H9 (cell line): ENCODE measurements around the gene DIS3L. TPM values are rescaled to one million over a fixed set of nuclear protein-coding genes. Genes with fewer than 3 reads are reported as not detected.

Experiments
- DNase-seq: peaks from one replicate; pipeline ENCODE4 v3.0.0-alpha.2; 2017
- H2AFZ ChIP-seq: one replicate; pipeline ENCODE4 v1.6.1; 2013; ENCODE audit warnings: mild to moderate bottlenecking, low read length, control low read depth, moderate library complexity
- H2AK5ac ChIP-seq: 2 replicates; pipeline ENCODE4 v1.6.1; 2013; ENCODE audit warnings: low read length, control low read depth, mixed read lengths; ENCODE audit not compliant: insufficient read length
- H2BK120ac ChIP-seq: one replicate; pipeline ENCODE4 v1.6.1; 2013; ENCODE audit warnings: low read depth, mild to moderate bottlenecking, low read length, control low read depth, inconsistent platforms; ENCODE audit not compliant: poor library complexity, severe bottlenecking
- H2BK12ac ChIP-seq: 2 replicates; pipeline ENCODE4 v1.6.1; 2013; ENCODE audit warnings: low read length, control low read depth, mixed read lengths, low read depth; ENCODE audit not compliant: insufficient read length
- H2BK15ac ChIP-seq: 2 replicates; pipeline ENCODE4 v1.6.1; 2013; ENCODE audit warnings: low read depth, low read length, control low read depth
- H2BK20ac ChIP-seq: one replicate; pipeline ENCODE4 v1.6.1; 2013; ENCODE audit warnings: low read depth, mild to moderate bottlenecking, low read length, control low read depth, inconsistent platforms; ENCODE audit not compliant: poor library complexity, severe bottlenecking
- H2BK5ac ChIP-seq: 2 replicates; pipeline ENCODE4 v1.6.1; 2013; ENCODE audit warnings: low read length, control low read depth, mixed read lengths; ENCODE audit not compliant: insufficient read length
- H3K14ac ChIP-seq: 2 replicates; pipeline ENCODE4 v1.6.1; 2013; ENCODE audit warnings: low read length, control low read depth; ENCODE audit not compliant: insufficient read depth
- H3K18ac ChIP-seq: 2 replicates; pipeline ENCODE4 v1.6.1; 2013; ENCODE audit warnings: low read depth, mild to moderate bottlenecking, mixed read lengths, low read length, control low read depth; ENCODE audit not compliant: insufficient read length
- H3K23ac ChIP-seq: 2 replicates; pipeline ENCODE4 v1.6.1; 2013; ENCODE audit warnings: low read length, control low read depth, mixed read lengths, low read depth; ENCODE audit not compliant: insufficient read length
- H3K23me2 ChIP-seq: 2 replicates; pipeline ENCODE4 v1.6.1; 2013; ENCODE audit warnings: low read depth, mild to moderate bottlenecking, mixed read lengths, low read length, control low read depth; ENCODE audit not compliant: insufficient read length, poor library complexity, severe bottlenecking
- H3K27ac ChIP-seq: 2 replicates; pipeline ENCODE4 v1.5.1; 2013; ENCODE audit warnings: low read length, control low read depth, mixed read lengths, low read depth; ENCODE audit not compliant: insufficient read length
- H3K27me3 ChIP-seq: 2 replicates; pipeline ENCODE4 v1.6.1; 2013; ENCODE audit warnings: low read length, control low read depth, inconsistent platforms; ENCODE audit not compliant: insufficient read depth
- H3K4ac ChIP-seq: 2 replicates; pipeline ENCODE4 v1.6.1; 2013; ENCODE audit warnings: low read depth, mild to moderate bottlenecking, control low read depth, inconsistent platforms, low read length, moderate library complexity
- H3K4me1 ChIP-seq: 2 replicates; pipeline ENCODE4 v1.6.1; 2013; ENCODE audit warnings: low read length, control low read depth, inconsistent platforms; ENCODE audit not compliant: insufficient read depth
- H3K4me2 ChIP-seq: 2 replicates; pipeline ENCODE4 v1.6.1; 2013; ENCODE audit warnings: low read length, control low read depth, mixed read lengths; ENCODE audit not compliant: insufficient read length, insufficient read depth
- H3K56ac ChIP-seq: 2 replicates; pipeline ENCODE4 v1.6.1; 2013; ENCODE audit warnings: low read depth, mild to moderate bottlenecking, mixed read lengths, low read length, control low read depth; ENCODE audit not compliant: insufficient read length
- H3K79me1 ChIP-seq: 2 replicates; pipeline ENCODE4 v1.6.1; 2013; ENCODE audit warnings: low read depth, mild to moderate bottlenecking, moderate library complexity, low read length, control low read depth, inconsistent platforms; ENCODE audit not compliant: insufficient read depth, poor library complexity, severe bottlenecking
- H3K79me2 ChIP-seq: 2 replicates; pipeline ENCODE4 v1.6.1; 2013; ENCODE audit warnings: low read length, control low read depth, inconsistent platforms; ENCODE audit not compliant: insufficient read depth
- H3K9ac ChIP-seq: 2 replicates; pipeline ENCODE4 v1.6.1; 2013; ENCODE audit warnings: low read length, control low read depth, mixed read lengths; ENCODE audit not compliant: insufficient read length; ENCODE audit errors: extremely low read depth
- H3K9me3 ChIP-seq: one replicate; pipeline ENCODE4 v1.6.1; 2013; ENCODE audit warnings: low read depth, low read length, inconsistent platforms; ENCODE audit not compliant: control insufficient read depth
- H3T11ph ChIP-seq: one replicate; pipeline ENCODE4 v1.6.1; 2013; ENCODE audit warnings: mild to moderate bottlenecking, low read length, control low read depth, inconsistent platforms
- H4K20me1 ChIP-seq: one replicate; pipeline ENCODE4 v1.6.1; 2013; ENCODE audit not compliant: control insufficient read depth, insufficient read length, insufficient read depth
- H4K5ac ChIP-seq: 2 replicates; pipeline ENCODE4 v1.6.1; 2013; ENCODE audit warnings: low read depth, mild to moderate bottlenecking, mixed read lengths, low read length, control low read depth; ENCODE audit not compliant: insufficient read length
- H4K8ac ChIP-seq: replicated peaks from 2 replicates; pipeline ENCODE4 v1.6.1; 2013; ENCODE audit warnings: low read length, control low read depth, mixed read lengths, low read depth; ENCODE audit not compliant: insufficient read length
- H4K91ac ChIP-seq: 2 replicates; pipeline ENCODE4 v1.6.1; 2013; ENCODE audit warnings: low read depth, mild to moderate bottlenecking, moderate library complexity, mixed read lengths, low read length, control low read depth; ENCODE audit not compliant: insufficient read length
- H3K27ac Mint-ChIP-seq, 3 experiments: 2 replicates in 2 of 3; 3 replicates in 1 of 3; pipeline ENCODE4 v1.8.0; 2020 to 2021; ENCODE audit warnings: mixed read lengths in 3 of 3, mild to moderate bottlenecking in 1 of 3, moderate library complexity in 1 of 3
- H3K27me3 Mint-ChIP-seq: 2 replicates; pipeline ENCODE4 v1.8.0; 2021; ENCODE audit warnings: low read depth, mild to moderate bottlenecking, moderate library complexity, mixed read lengths
- H3K36me3 Mint-ChIP-seq, 3 experiments: 2 replicates in 2 of 3; 3 replicates in 1 of 3; pipeline ENCODE4 v1.8.0; 2020 to 2021; ENCODE audit warnings: low read depth in 3 of 3, mixed read lengths in 3 of 3; ENCODE audit not compliant: insufficient read depth in 1 of 3
- H3K4me1 Mint-ChIP-seq, 2 experiments: 2 replicates each; pipeline ENCODE4 v1.8.0; 2020; ENCODE audit warnings: mixed read lengths in 2 of 2
- H3K4me3 Mint-ChIP-seq, 2 experiments: 2 replicates in 1 of 2; 3 replicates in 1 of 2; pipeline ENCODE4 v1.8.0; 2020 to 2021; ENCODE audit warnings: mild to moderate bottlenecking in 2 of 2, mixed read lengths in 2 of 2, moderate library complexity in 1 of 2
- H3K9me3 Mint-ChIP-seq, 2 experiments: 2 replicates in 1 of 2; 3 replicates in 1 of 2; pipeline ENCODE4 v1.8.0; 2020; ENCODE audit warnings: mild to moderate bottlenecking in 2 of 2, mixed read lengths in 2 of 2, moderate library complexity in 1 of 2
- CTCF ChIP-seq: fragments of 200-600 bp; sonication (generic); conservative IDR thresholded peaks from 3 replicates; pipeline ENCODE4 v1.8.0; 2021; ENCODE audit warnings: antibody characterized with exemption, mild to moderate bottlenecking
- WGBS: extraction: QIAGEN DNeasy Blood & Tissue Kit; methylation state at CpG from one replicate; pipeline ENCODE4 v1.1.7; 2013; ENCODE audit warnings: missing lambda C conversion rate, low lambda C conversion rate, mixed read lengths; ENCODE audit not compliant: insufficient read length; ENCODE audit errors: extremely low coverage; 5-methylcytosine and 5-hydroxymethylcytosine counted together
- total RNA-seq: library from RNA; stranded (reverse); gene quantifications from 2 replicates; pipeline ENCODE4 v1.2.1, GENCODE V29; 2021

Gene DIS3L
- total RNA-seq, 1 experiment from 2014 or later, result 30.2 TPM

GRCh38 chr15:66246937-66247336, 46.4 kb upstream of the DIS3L start:
- Histone ChIP-seq H2BK15ac (no peak overlapping the region), H3K18ac (no peak overlapping the region), H4K5ac (no peak overlapping the region), H3T11ph (no peak overlapping the region), H2AK5ac (no peak overlapping the region), H3K56ac (no peak overlapping the region), H2BK12ac (no peak overlapping the region), H2BK20ac (no peak overlapping the region), H3K4me1 (no peaks in the 10 kb centered on the region), H3K27me3 (peaks cover 14% of the 10 kb centered on the region; the same call in 1 of the 2 replicates), H3K23ac (no peak overlapping the region), H3K4me2 (no peak overlapping the region), H2BK5ac (no peak overlapping the region), H4K91ac (no peak overlapping the region), H3K79me2 (no peaks in the 10 kb centered on the region), H3K9me3 (no peaks in the 10 kb centered on the region), H4K20me1 (no peaks in the 10 kb centered on the region), H3K27ac (no peak overlapping the region), H3K14ac (no peak overlapping the region), H3K23me2 (no peaks in the 10 kb centered on the region), H3K79me1 (no peaks in the 10 kb centered on the region), H4K8ac (no peak overlapping the region), H3K9ac (no peak overlapping the region), H3K4ac (no peak overlapping the region), H2AFZ (no peak overlapping the region), H2BK120ac (no peak overlapping the region)
- Mint-ChIP-seq H3K36me3 (no peaks in the 10 kb centered on the region), H3K4me1 (peaks cover 28 to 32% of the 10 kb centered on the region in 2 experiments), H3K4me3 (no peak overlapping the region), H3K27ac (no peak overlapping the region), H3K27me3 (peaks cover 46% of the 10 kb centered on the region), H3K9me3 (no peaks in the 10 kb centered on the region)
- DNase-seq, result no peak
- no CpG with 5 or more reads among the region's 1 CpG for WGBS
- no peak for TF ChIP-seq CTCF
